HEK293T (cell line): Measurements from ENCODE around the gene MED19.
A peak's percentile ranks its signal among the peaks of the same experiment; 100 is the strongest.

Experiments used
- CTCF ChIA-PET: fragments of 350-600 bp; formaldehyde crosslinking; extraction: SDS; loops from one replicate; lab custom pipeline; 2021; ENCODE audit warnings: antibody characterized with exemption, inconsistent platforms; lab: Yijun Ruan, JAX
- POLR2A ChIA-PET: fragments of 350-600 bp; formaldehyde crosslinking; extraction: SDS; loops from one replicate; lab custom pipeline; 2020; ENCODE audit warnings: antibody characterized with exemption, inconsistent platforms; lab: Yijun Ruan, JAX
- DNase-seq: peaks from one replicate; pipeline ENCODE4 v3.0.0; 2012; ENCODE audit warnings: mixed read lengths; ENCODE audit errors: extremely low spot score
- ARNT ChIP-seq: fragments of 450-650 bp; IDR thresholded peaks from 2 replicates; pipeline ENCODE4 v1.6.1; 2017; ENCODE audit warnings: mild to moderate bottlenecking
- BHLHE40 ChIP-seq: fragments of 450-650 bp; IDR thresholded peaks from 2 replicates; pipeline ENCODE4 v1.6.1; 2016; ENCODE audit warnings: mild to moderate bottlenecking, moderate library complexity, borderline replicate concordance
- CTBP1 ChIP-seq: fragments of 450-650 bp; IDR thresholded peaks from 2 replicates; pipeline ENCODE4 v1.6.1; 2016; ENCODE audit warnings: borderline replicate concordance
- ELF4 ChIP-seq: fragments of 450-650 bp; IDR thresholded peaks from 2 replicates; pipeline ENCODE4 v1.6.1; 2017; ENCODE audit warnings: antibody characterized with exemption
- FOXA1 ChIP-seq: fragments of 450-650 bp; IDR thresholded peaks from 2 replicates; pipeline ENCODE4 v1.6.1; 2016; ENCODE audit warnings: mild to moderate bottlenecking
- FOXK2 ChIP-seq: fragments of 450-650 bp; IDR thresholded peaks from 2 replicates; pipeline ENCODE4 v1.6.1; 2016; ENCODE audit warnings: mild to moderate bottlenecking
- FOXM1 ChIP-seq: fragments of 450-650 bp; IDR thresholded peaks from 2 replicates; pipeline ENCODE4 v1.6.1; 2017; ENCODE audit warnings: mild to moderate bottlenecking, borderline replicate concordance
- HDGF ChIP-seq: fragments of 450-650 bp; IDR thresholded peaks from 2 replicates; pipeline ENCODE4 v1.6.1; 2017; ENCODE audit warnings: antibody characterized with exemption, borderline replicate concordance
- L3MBTL2 ChIP-seq: fragments of 450-650 bp; conservative IDR thresholded peaks from 2 replicates; pipeline ENCODE4 v1.6.1; 2016; ENCODE audit warnings: mild to moderate bottlenecking
- LEF1 ChIP-seq: fragments of 450-650 bp; IDR thresholded peaks from 2 replicates; pipeline ENCODE4 v1.6.1; 2017; ENCODE audit warnings: mild to moderate bottlenecking, borderline replicate concordance
- NFRKB ChIP-seq: fragments of 450-650 bp; IDR thresholded peaks from 2 replicates; pipeline ENCODE4 v1.6.1; 2016; ENCODE audit warnings: mild to moderate bottlenecking, moderate library complexity
- SP1 ChIP-seq: fragments of 450-650 bp; IDR thresholded peaks from 2 replicates; pipeline ENCODE4 v1.6.1; 2017
- SUZ12 ChIP-seq: fragments of 450-650 bp; IDR thresholded peaks from 2 replicates; pipeline ENCODE4 v1.6.1; 2016; ENCODE audit warnings: mild to moderate bottlenecking
- TARDBP ChIP-seq: fragments of 450-650 bp; IDR thresholded peaks from 2 replicates; pipeline ENCODE4 v1.6.1; 2016
- ZNF384 ChIP-seq: fragments of 450-650 bp; IDR thresholded peaks from 2 replicates; pipeline ENCODE4 v1.6.1; 2016
- TF ChIP-seq, protein P1 (sequence below): fragments of 450-650 bp; IDR thresholded peaks from 2 replicates; pipeline ENCODE4 v1.6.1; 2016

MED19 gene

DNA sequence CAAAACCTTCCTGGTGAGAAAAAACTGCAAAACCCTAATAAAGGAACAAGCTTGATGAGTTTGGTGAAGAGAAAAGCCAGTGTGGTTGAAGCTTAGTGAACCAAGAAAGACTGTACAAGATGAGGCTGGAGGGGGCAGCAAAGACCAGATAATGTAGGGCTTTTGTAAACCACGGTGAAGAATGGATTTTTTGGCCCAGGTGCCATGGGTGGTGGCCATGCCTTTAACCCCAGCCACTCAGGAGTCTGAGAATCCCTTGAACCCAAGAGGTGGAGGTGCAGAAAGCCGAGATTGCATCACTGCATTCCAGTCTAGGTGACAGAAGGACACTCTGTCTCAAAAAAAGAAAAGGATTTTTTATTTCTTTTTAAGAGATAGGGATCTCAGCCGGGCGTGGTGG is 49.1 kb downstream of the MED19 start:
- TF ChIP-seq ELF4 (no peak), SP1 (no peak), FOXA1 (no peak), CTBP1 (no peak), ZNF384 (no peak), ARNT (no peak), NFRKB (no peak), L3MBTL2 (no peak)
- TF ChIP-seq, protein P1, sequence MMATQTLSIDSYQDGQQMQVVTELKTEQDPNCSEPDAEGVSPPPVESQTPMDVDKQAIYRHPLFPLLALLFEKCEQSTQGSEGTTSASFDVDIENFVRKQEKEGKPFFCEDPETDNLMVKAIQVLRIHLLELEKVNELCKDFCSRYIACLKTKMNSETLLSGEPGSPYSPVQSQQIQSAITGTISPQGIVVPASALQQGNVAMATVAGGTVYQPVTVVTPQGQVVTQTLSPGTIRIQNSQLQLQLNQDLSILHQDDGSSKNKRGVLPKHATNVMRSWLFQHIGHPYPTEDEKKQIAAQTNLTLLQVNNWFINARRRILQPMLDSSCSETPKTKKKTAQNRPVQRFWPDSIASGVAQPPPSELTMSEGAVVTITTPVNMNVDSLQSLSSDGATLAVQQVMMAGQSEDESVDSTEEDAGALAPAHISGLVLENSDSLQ = no peak
- no peak for DNase-seq
- POLR2A ChIA-PET = interaction anchor here (1.2 kb wide), 1 partner anchor 49 kb away, joined by 4 read pairs; the partner anchor contains the start of genes MED19 and TMX2
- CTCF ChIA-PET = no interaction called here

DNA sequence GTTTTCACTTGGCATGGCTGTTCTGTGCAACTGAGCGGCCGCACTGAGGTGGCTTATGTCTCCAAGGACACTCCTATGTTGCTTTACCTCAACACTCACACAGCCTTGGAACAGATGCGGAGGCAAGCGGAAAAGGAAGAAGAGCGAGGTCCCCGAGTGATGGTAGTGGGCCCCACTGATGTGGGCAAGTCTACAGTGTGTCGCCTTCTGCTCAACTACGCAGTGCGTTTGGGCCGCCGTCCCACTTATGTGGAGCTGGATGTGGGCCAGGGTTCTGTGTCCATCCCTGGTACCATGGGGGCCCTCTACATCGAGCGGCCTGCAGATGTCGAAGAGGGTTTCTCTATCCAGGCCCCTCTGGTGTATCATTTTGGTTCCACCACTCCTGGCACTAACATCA is 52.3 kb downstream of the MED19 start:
- TF ChIP-seq, protein P1 = no peak
- no peak for TF ChIP-seq HDGF
- no peak for TF ChIP-seq ARNT
- no peak for TF ChIP-seq L3MBTL2
- TF ChIP-seq BHLHE40 = no peak
- no peak for TF ChIP-seq SUZ12
- no peak for TF ChIP-seq SP1
- no peak for TF ChIP-seq FOXA1
- no peak for TF ChIP-seq FOXK2
- no peak for TF ChIP-seq ELF4
- TF ChIP-seq TARDBP = no peak
- no peak for TF ChIP-seq FOXM1
- ChIA-PET POLR2A (no interaction called here), CTCF (no interaction called here)
- no peak for DNase-seq

DNA sequence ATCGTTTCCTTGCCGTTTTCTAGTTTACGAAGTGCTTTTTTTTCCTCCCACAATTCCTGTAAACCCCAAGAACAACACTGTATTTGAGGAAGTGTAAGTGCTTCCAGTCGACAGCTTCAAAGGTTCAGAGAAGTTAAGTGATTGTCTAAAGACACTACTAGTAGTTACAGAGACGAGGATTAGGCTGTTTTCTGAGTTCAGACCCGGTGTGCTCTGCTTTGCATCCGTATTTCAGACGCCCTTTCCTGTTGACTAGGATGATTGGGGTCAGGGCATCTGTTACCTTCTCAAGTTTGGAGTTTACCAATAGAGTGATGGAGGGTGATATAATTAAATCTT is 54.0 kb downstream of the MED19 start:
- CTCF ChIA-PET = no interaction called here
- POLR2A ChIA-PET = interaction anchor here (0.7 to 1.3 kb wide), 2 partner anchors 18 to 84 kb away, joined by 3 read pairs; partner anchors contain the start of gene SELENOH
- TF ChIP-seq SUZ12 (no peak), ELF4 (no peak), NFRKB (no peak), ARNT (no peak), HDGF (no peak), CTBP1 (no peak), LEF1 (no peak), FOXK2 (no peak)
- TF ChIP-seq, protein P1 = no peak
- no peak for DNase-seq

DNA sequence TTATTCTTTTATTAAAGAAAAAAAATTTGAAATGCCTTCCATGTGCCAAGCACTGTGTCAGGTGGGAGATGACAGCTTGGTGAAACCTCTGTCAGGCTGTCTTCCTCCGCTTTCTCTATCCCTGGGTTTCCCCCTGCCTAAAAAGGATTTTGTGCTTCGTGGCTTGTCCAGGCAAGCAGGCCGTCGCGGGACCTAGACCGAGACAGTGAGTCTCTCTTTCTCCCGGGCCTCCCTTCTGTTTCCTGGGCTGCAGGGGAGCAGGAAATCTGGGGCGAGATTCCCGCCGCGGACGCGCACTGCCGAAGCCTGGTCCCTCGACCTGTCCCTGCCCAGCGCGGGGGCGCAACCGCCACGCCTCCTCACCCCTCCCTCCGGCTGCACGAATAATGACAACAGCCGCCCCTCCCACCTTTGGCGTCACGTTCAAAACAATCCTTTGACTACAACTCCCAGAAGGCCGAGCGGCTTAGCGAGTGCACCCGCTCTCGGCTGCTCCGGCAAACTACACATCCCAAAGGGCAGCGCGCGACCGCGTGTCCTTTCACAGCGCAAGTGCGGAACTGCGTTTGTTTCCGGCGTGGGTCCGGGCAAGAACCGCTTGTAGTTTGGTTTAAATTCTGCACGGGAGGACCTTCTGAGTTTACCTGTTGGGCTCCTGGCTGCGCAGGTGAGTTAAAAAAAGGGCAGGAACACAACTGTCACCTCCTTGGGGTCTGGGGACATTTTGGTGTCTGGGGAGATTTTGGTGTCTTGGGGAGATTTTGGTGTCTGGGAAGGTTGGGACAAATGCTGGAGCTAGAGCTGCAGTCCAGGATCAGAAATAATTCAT is 54.6 kb downstream of the MED19 start, which contains the start of gene CLP1:
Gene CLP1 (plus strand): TSS at position 569 of the 829 bp plus-strand sequence. CDS start 1,715 bp downstream, outside the sequence.
- POLR2A ChIA-PET = interaction anchor here (0.7 to 1.3 kb wide), 2 partner anchors 17 to 84 kb away, joined by 3 read pairs; partner anchors contain the start of gene SELENOH

DNA sequence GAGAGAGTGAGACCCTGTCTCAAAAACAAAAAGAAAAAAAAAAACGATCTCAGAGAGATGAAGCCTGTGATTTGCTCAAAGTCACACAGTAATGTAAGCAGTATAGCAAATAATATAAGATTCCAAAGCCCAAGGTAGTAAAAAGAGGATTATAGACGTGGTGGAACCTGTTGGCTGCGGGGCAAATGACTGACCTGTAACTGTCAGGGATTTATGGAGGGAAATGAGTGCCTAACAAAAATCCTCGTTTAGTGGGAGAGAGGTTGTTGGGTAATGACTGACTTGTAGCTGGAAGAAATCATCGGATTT is 55.2 kb downstream of the MED19 start:
- no peak for DNase-seq
- CTCF ChIA-PET = interaction anchor here (1.2 to 1.3 kb wide), 2 partner anchors 13 to 15 kb away, joined by 5 to 7 read pairs; no protein-coding TSS in a partner anchor
- POLR2A ChIA-PET = interaction anchor here (1.3 kb wide), 1 partner anchor 16 kb away, joined by 3 read pairs; no protein-coding TSS in a partner anchor
- TF ChIP-seq FOXA1 = no peak
- TF ChIP-seq, protein P1 = peak; percentile 50

More for the DNA sequence above, 54.6 kb downstream of the MED19 start, which contains the start of gene CLP1:
- CTCF ChIA-PET = interaction anchor here (1.3 kb wide), 1 partner anchor 16 kb away, joined by 7 read pairs; no protein-coding TSS in a partner anchor
- TF ChIP-seq L3MBTL2 (peak; percentile 66), ELF4 (peak; percentile 62), FOXK2 (peak; percentile 90), LEF1 (no peak)
- peak; percentile 93 for DNase-seq
